ENCODE measurements around the gene TUBB4A.

The TUBB4A gene

DNA sequence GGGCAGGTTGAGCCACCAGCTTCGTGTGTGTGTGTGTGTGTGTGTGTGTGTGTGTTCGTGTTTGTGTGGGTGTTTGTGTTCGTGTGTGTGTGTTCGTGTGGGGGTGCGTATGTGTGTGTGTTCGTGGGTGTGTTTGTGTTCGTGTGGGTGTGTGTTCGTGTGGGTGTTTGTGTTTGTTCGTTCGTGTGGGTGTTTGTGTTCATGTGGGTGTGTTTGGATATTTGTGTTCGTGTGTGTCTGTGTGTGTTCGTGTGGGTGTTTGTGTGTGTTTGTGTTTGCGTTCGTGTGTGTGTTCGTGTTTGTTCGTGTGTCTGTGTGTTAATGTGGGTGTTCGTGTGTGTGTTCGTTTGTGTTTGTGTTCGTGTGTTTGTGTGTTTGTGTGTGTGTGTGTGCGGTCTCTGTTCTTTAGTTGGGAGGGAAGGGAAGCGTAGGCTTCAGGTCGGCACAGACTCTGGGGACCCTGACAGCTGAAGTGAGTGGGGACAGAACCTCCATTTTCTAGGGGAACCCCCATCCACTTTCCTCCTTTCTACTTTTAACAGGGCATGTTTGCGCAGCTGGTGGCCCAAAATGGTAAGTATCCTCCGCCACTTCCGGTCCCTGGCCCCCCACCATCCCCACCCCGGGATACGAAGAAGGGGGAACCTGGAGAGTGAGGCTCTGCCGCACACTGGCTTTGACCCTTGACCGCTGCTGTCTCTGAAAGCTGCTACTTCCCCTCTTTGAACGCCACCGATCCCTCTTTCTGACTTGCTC, 30.3 kb upstream of the TUBB4A start:
- Histone ChIP-seq H3K9me2 (replicated peaks; ENCODE audit: insufficient read depth, low read length) (no peaks in the 10 kb centered on the region), H3K27ac (ENCODE audit: low read depth, low read length) (peak overlapping the region; percentile 75), H4K20me1 (ENCODE audit: low read depth, low read length) (no peaks in the 10 kb centered on the region), H3K27me3 (ENCODE audit: low read length) (no peaks in the 10 kb centered on the region), H3K9ac (ENCODE audit: low read length) (peak overlapping the region; percentile 90), H3K4me2 (ENCODE audit: low read depth, low read length, poor library complexity, severe bottlenecking) (peak overlapping the region; percentile 76), H3K4me3 (ENCODE audit: insufficient read depth, low read length, poor library complexity, severe bottlenecking) (peak overlapping the region; percentile 81), H3K9me3 (ENCODE audit: insufficient read depth, low read length) (no peaks in the 10 kb centered on the region), H3K79me2 (ENCODE audit: insufficient read depth, low read length) (peaks cover 13% of the 10 kb centered on the region), H2AFZ (ENCODE audit: low read depth, low read length, severe bottlenecking) (no peak overlapping the region), H3F3A (ENCODE audit: insufficient read depth) (peaks cover 36% of the 10 kb centered on the region), H3K36me3 (ENCODE audit: low read length) (no peaks in the 10 kb centered on the region; the same call in 1 of the 2 replicates)
- TF ChIP-seq EZH2phosphoT487 (conservative IDR thresholded peaks at IDR 0.05; ENCODE audit: low read length) (no peak), CTCF (IDR thresholded peaks at IDR 0.05; ENCODE audit: insufficient read depth, low read length, poor library complexity, severe bottlenecking) (no peak)

GRCh38 chr19:6531956-6532243, 29.8 kb upstream of the TUBB4A start:
- H3K4me2 ChIP-seq (ENCODE audit: low read depth, low read length, poor library complexity, severe bottlenecking), result peak overlapping the region; percentile 76
- peaks cover 36% of the 10 kb centered on the region for H3F3A ChIP-seq (ENCODE audit: insufficient read depth)
- H3K27ac ChIP-seq (ENCODE audit: low read depth, low read length), result peak overlapping the region; percentile 75
- H3K79me2 ChIP-seq (ENCODE audit: insufficient read depth, low read length), result peaks cover 13% of the 10 kb centered on the region
- peak overlapping the region; percentile 90 for H3K9ac ChIP-seq (ENCODE audit: low read length)
- no peaks in the 10 kb centered on the region for H3K9me2 ChIP-seq (replicated peaks; ENCODE audit: insufficient read depth, low read length)
- no peaks in the 10 kb centered on the region for H4K20me1 ChIP-seq (ENCODE audit: low read depth, low read length)
- no peaks in the 10 kb centered on the region for H3K27me3 ChIP-seq (ENCODE audit: low read length)
- H3K4me3 ChIP-seq (ENCODE audit: insufficient read depth, low read length, poor library complexity, severe bottlenecking), result peak overlapping the region; percentile 81
- H2AFZ ChIP-seq (ENCODE audit: low read depth, low read length, severe bottlenecking), result no peak overlapping the region
- TF ChIP-seq CTCF (IDR thresholded peaks at IDR 0.05; ENCODE audit: insufficient read depth, low read length, poor library complexity, severe bottlenecking) (no peak), EZH2phosphoT487 (conservative IDR thresholded peaks at IDR 0.05; ENCODE audit: low read length) (no peak)
- H3K36me3 ChIP-seq (ENCODE audit: low read length), result no peaks in the 10 kb centered on the region
- no peaks in the 10 kb centered on the region for H3K9me3 ChIP-seq (ENCODE audit: insufficient read depth, low read length)

DNA sequence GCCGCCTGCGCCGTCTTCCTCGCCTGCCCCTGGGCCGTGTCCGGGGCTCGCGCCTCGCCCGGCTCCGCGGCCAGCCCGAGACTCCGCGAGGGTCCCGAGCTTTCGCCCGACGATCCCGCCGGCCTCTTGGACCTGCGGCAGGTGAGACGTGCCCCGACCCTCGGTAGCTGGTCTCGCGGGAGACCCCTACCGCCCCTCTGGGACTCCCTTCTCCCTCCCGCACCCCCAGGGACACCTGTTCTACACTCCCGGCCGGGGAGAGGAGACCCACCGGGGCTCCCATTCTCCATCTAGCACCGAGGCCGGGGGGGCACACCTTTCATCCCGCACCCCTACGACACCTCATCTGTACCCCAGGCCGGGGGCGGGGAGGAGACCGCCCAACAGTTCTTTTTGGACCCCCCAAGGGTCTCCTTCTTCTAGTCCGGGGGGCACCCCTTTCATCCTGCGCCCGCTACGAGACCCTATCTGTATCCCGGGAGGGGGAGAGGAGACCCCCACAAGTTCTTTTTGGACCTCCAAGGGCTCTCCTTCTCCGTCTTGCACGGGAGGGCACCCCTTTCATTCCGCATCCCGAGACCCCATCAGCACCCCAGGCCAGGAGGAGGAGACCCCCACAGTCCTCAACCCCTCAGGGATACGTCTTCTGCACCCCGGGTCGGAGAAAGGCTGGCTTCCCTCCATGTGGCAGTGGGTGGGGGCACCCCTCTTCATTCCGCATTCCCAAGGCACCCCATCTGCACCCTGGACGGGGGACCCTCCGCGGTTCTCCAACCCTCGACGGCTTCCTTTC, 29.2 kb upstream of the TUBB4A start:
- peak overlapping the region; percentile 76 for H3K4me2 ChIP-seq (ENCODE audit: low read depth, low read length, poor library complexity, severe bottlenecking)
- no peaks in the 10 kb centered on the region for H3K36me3 ChIP-seq (ENCODE audit: low read length)
- H3K9ac ChIP-seq (ENCODE audit: low read length), result peak overlapping the region; percentile 90
- peaks cover 13% of the 10 kb centered on the region for H3K79me2 ChIP-seq (ENCODE audit: insufficient read depth, low read length)
- H3K27me3 ChIP-seq (ENCODE audit: low read length), result no peaks in the 10 kb centered on the region
- H3K27ac ChIP-seq (ENCODE audit: low read depth, low read length), result peak overlapping the region; percentile 75
- peak overlapping the region; percentile 81 for H3K4me3 ChIP-seq (ENCODE audit: insufficient read depth, low read length, poor library complexity, severe bottlenecking)
- H3K9me2 ChIP-seq (replicated peaks; ENCODE audit: insufficient read depth, low read length), result no peaks in the 10 kb centered on the region
- H2AFZ ChIP-seq (ENCODE audit: low read depth, low read length, severe bottlenecking), result no peak overlapping the region
- no peak for TF ChIP-seq EZH2phosphoT487 (conservative IDR thresholded peaks at IDR 0.05; ENCODE audit: low read length)
- TF ChIP-seq CTCF (IDR thresholded peaks at IDR 0.05; ENCODE audit: insufficient read depth, low read length, poor library complexity, severe bottlenecking), result no peak
- no peaks in the 10 kb centered on the region for H3K9me3 ChIP-seq (ENCODE audit: insufficient read depth, low read length)
- H3F3A ChIP-seq (ENCODE audit: insufficient read depth), result peaks cover 35% of the 10 kb centered on the region
- H4K20me1 ChIP-seq (ENCODE audit: low read depth, low read length), result no peaks in the 10 kb centered on the region
